Tibial nerve (tissue), 3 donors: ENCODE data around the gene ARID1B.

Source experiments
- CTCF ChIP-seq, 5 experiments: fragments of 200-600 bp in 3 of 5; fragments of 450-650 bp in 2 of 5; sonication (generic) in 3 of 5; IDR thresholded peaks; one replicate each; pipeline ENCODE4 v1.5.1; 2016 to 2019; ENCODE audit warnings: antibody characterized with exemption in 5 of 5, mild to moderate bottlenecking in 3 of 5, moderate library complexity in 2 of 5
- POLR2A ChIP-seq, 2 donors: fragments of 450-650 bp; IDR thresholded peaks; one replicate each; pipeline ENCODE4 v1.6.1; 2017; ENCODE audit warnings: antibody characterized with exemption in 2 of 2, mild to moderate bottlenecking in 2 of 2, moderate library complexity in 2 of 2

GRCh38 chr6:157137501-157137900 is 360.3 kb downstream of the ARID1B start:
- TF ChIP-seq CTCF (IDR thresholded peaks at IDR 0.05) (no peak), POLR2A (IDR thresholded peaks at IDR 0.05) (no peak)
